ENCODE data around the gene CAMTA1. TPM values are rescaled to one million over a fixed set of nuclear protein-coding genes. Genes with fewer than 3 reads are reported as not detected.

CAMTA1 gene
- total RNA-seq, 1 donor from 2014 or later, result 77.6 TPM

DNA sequence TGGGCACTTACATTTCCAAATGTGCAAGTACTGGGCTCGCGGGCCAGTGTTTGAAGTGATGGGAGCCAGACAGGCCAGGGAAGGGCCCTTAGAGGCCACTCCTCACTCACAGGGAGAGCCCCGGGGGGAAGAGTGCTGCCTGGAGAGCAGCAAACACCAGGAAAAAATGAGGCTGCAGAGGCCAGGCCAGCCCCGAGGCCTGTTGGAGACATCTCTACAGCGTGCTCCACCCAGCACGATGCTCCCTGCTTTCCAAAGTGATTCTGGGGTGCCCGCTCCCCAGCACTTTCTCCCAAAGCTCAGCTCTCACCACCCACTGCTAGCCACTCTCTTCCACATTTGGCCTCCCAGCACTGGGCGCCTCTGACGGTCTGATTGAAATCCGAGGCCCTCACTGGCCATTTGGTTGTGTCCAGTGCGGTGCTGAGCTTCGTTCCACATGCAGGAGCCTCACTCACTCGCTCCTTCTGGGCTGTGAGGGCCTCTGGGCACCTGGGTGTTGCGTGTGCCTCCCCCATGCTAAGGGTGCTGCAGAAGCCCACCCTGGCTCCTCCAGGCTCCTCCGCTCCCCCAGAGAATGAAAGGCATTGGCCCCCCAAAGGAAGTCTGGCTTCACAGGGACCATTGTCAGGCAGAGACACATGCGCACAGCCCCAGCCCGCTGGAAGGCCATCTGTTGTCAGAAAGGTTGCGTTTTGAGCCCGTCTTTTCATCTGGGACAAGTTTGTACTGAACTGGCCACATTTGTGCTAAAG is 600.4 kb downstream of the CAMTA1 start:
- H3K79me2 ChIP-seq (ENCODE audit: insufficient read depth, low read length), result no peaks in the 10 kb centered on the region
- no peaks in the 10 kb centered on the region for H3K9me3 ChIP-seq (ENCODE audit: insufficient read depth, low read depth, low read length)
- H3K4me1 Mint-ChIP-seq (ENCODE audit: low read depth, unreplicated experiment), result peaks cover 13% of the 10 kb centered on the region
- no peak overlapping the region for H3K27ac Mint-ChIP-seq (ENCODE audit: unreplicated experiment)
- no peaks in the 10 kb centered on the region for H3K36me3 ChIP-seq (ENCODE audit: insufficient read depth, low read length)
- H2AFZ ChIP-seq (ENCODE audit: low read depth, low read length), result peak overlapping the region; percentile 85
- peak overlapping the region; percentile 50 for H3K9ac ChIP-seq (ENCODE audit: low read length)
- peaks cover 29% of the 10 kb centered on the region for H3K4me1 ChIP-seq (ENCODE audit: insufficient read depth, low read length)
- no peaks in the 10 kb centered on the region for H3K36me3 Mint-ChIP-seq (ENCODE audit: low read depth, unreplicated experiment)
- peaks cover 4% of the 10 kb centered on the region for H3K9me3 Mint-ChIP-seq (ENCODE audit: unreplicated experiment)
- peaks cover 15% of the 10 kb centered on the region for H3K27me3 Mint-ChIP-seq (ENCODE audit: low read depth, unreplicated experiment)
- no peaks in the 10 kb centered on the region for H4K20me1 ChIP-seq (ENCODE audit: insufficient read depth, low read length)
- TF ChIP-seq EZH2 (IDR thresholded peaks at IDR 0.05; ENCODE audit: insufficient read depth, low read length), result no peak
- TF ChIP-seq, protein P1, sequence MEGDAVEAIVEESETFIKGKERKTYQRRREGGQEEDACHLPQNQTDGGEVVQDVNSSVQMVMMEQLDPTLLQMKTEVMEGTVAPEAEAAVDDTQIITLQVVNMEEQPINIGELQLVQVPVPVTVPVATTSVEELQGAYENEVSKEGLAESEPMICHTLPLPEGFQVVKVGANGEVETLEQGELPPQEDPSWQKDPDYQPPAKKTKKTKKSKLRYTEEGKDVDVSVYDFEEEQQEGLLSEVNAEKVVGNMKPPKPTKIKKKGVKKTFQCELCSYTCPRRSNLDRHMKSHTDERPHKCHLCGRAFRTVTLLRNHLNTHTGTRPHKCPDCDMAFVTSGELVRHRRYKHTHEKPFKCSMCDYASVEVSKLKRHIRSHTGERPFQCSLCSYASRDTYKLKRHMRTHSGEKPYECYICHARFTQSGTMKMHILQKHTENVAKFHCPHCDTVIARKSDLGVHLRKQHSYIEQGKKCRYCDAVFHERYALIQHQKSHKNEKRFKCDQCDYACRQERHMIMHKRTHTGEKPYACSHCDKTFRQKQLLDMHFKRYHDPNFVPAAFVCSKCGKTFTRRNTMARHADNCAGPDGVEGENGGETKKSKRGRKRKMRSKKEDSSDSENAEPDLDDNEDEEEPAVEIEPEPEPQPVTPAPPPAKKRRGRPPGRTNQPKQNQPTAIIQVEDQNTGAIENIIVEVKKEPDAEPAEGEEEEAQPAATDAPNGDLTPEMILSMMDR (IDR thresholded peaks at IDR 0.05; ENCODE audit: insufficient read depth, low read depth, low read length), result no peak
- H3K4me3 Mint-ChIP-seq (ENCODE audit: unreplicated experiment), result no peak overlapping the region
- no peaks in the 10 kb centered on the region for H3K27me3 ChIP-seq (ENCODE audit: insufficient read depth, low read length)
- no peak for DNase-seq (ENCODE audit: low read depth)
- H3K4me2 ChIP-seq (ENCODE audit: low read length), result no peak overlapping the region
- H3K27ac ChIP-seq (ENCODE audit: low read depth, low read length), result peak overlapping the region; percentile 40
- H3K4me3 ChIP-seq (ENCODE audit: insufficient read depth, low read depth, low read length), result no peak overlapping the region
- FAIRE-seq, result no peak

DNA sequence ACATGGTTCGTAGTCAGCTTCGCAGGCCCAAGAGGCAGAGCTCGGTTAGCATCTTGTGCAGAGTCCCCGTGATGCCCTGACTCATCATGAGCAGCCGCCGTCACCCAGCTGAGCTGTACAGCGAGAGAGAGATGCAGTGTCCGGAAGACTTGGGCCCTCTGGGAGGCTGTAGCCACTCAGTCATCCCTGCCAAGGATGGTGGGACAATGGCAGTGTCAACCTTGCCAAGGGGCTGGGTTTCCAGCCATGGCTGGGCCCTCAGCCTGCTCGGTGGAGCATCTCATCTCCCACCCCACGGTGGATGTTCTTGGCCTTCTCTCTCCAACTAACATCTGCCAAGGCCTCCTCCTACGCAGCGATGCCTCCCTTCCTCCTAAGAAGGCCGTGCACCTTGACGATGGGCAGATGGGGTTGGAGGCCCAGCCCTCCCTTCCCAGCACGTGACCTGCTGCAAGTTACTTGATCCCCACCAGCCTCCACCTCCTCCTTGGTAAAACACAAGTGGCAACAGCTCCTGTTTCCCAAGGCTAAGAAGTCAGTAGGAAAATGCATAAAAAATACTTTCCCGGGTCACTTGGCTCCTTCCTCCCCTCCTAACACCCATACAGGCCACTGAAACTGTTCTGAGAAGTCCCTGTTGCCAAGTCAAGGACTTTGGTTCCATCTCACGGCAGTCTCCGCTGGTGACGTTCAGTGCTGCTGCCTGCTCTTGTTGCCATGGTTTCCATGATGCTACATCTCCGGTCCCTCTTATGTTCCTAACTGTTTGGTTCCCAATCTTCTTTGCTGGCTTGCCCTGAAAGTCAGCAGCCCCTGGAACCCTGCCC is 601.2 kb downstream of the CAMTA1 start:
- peaks cover 13% of the 10 kb centered on the region for H3K4me1 Mint-ChIP-seq (ENCODE audit: low read depth, unreplicated experiment)
- Histone ChIP-seq H3K9me3 (ENCODE audit: insufficient read depth, low read depth, low read length) (no peaks in the 10 kb centered on the region), H4K20me1 (ENCODE audit: insufficient read depth, low read length) (no peaks in the 10 kb centered on the region), H3K27ac (ENCODE audit: low read depth, low read length) (peak overlapping the region; percentile 40), H3K4me3 (ENCODE audit: insufficient read depth, low read depth, low read length) (no peak overlapping the region), H3K27me3 (ENCODE audit: insufficient read depth, low read length) (no peaks in the 10 kb centered on the region), H3K36me3 (ENCODE audit: insufficient read depth, low read length) (no peaks in the 10 kb centered on the region), H3K9ac (ENCODE audit: low read length) (peak overlapping the region; percentile 50), H2AFZ (ENCODE audit: low read depth, low read length) (peak overlapping the region; percentile 85), H3K4me2 (ENCODE audit: low read length) (no peak overlapping the region), H3K79me2 (ENCODE audit: insufficient read depth, low read length) (no peaks in the 10 kb centered on the region), H3K4me1 (ENCODE audit: insufficient read depth, low read length) (peaks cover 29% of the 10 kb centered on the region)
- H3K27me3 Mint-ChIP-seq (ENCODE audit: low read depth, unreplicated experiment), result peaks cover 15% of the 10 kb centered on the region
- FAIRE-seq (no peak), DNase-seq (ENCODE audit: low read depth) (peak; percentile 78)
- no peak for TF ChIP-seq EZH2 (IDR thresholded peaks at IDR 0.05; ENCODE audit: insufficient read depth, low read length)
- peaks cover 4% of the 10 kb centered on the region for H3K9me3 Mint-ChIP-seq (ENCODE audit: unreplicated experiment)
- no peaks in the 10 kb centered on the region for H3K36me3 Mint-ChIP-seq (ENCODE audit: low read depth, unreplicated experiment)
- no peak overlapping the region for H3K27ac Mint-ChIP-seq (ENCODE audit: unreplicated experiment)
- H3K4me3 Mint-ChIP-seq (ENCODE audit: unreplicated experiment), result no peak overlapping the region

DNA sequence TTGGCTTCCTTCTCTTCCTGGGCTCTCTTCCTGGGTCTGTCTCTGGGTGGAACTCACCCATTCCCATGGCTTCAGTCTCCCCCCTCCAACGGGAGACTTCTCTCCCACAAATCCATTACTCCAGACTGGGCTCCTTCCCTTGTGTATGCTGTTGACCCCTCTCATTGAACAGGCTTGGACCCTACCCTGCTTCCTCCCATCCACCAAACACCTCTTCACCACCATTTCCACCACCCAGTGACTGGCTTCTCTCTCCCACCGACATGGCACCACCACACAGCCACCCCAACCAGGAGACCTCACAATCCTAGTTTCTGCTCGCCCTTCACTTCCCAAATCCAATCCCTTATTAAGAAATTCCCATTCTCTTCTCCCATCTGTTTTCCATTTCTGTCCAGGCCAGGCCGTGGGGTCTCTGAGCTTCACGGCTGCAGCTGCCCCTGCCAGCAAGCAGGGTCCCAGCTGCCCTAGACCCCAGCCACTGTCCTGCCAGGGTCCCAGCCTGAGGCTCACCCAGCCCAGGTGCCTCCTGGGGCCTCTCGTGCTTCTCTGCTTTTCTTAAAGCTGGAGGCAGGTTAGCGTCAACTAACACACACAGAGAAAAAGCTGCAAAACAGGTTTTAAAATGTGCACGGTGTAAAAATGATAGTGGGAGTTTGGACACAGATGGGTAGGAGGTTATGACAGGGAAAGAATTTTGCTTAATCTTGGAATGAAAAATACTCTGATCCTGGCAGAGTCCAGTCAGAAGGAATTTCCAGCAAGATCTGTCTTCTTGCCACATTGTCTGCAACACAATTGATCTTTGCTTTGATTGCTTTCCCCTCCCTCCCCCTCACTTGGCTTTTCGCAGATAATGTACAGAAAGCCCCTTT is 602.0 kb downstream of the CAMTA1 start:
- Histone ChIP-seq H3K79me2 (ENCODE audit: insufficient read depth, low read length) (no peaks in the 10 kb centered on the region), H3K9me3 (ENCODE audit: insufficient read depth, low read depth, low read length) (no peaks in the 10 kb centered on the region), H2AFZ (ENCODE audit: low read depth, low read length) (no peak overlapping the region), H3K9ac (ENCODE audit: low read length) (no peak overlapping the region), H3K27me3 (ENCODE audit: insufficient read depth, low read length) (no peaks in the 10 kb centered on the region), H3K4me1 (ENCODE audit: insufficient read depth, low read length) (peaks cover 29% of the 10 kb centered on the region), H3K36me3 (ENCODE audit: insufficient read depth, low read length) (no peaks in the 10 kb centered on the region), H4K20me1 (ENCODE audit: insufficient read depth, low read length) (no peaks in the 10 kb centered on the region), H3K4me2 (ENCODE audit: low read length) (no peak overlapping the region), H3K27ac (ENCODE audit: low read depth, low read length) (no peak overlapping the region), H3K4me3 (ENCODE audit: insufficient read depth, low read depth, low read length) (no peak overlapping the region)
- TF ChIP-seq, protein P1 (IDR thresholded peaks at IDR 0.05; ENCODE audit: insufficient read depth, low read depth, low read length), result no peak
- TF ChIP-seq EZH2 (IDR thresholded peaks at IDR 0.05; ENCODE audit: insufficient read depth, low read length), result no peak
- FAIRE-seq, result no peak
- peak; percentile 39 for DNase-seq (ENCODE audit: low read depth)
- H3K4me3 Mint-ChIP-seq (ENCODE audit: unreplicated experiment), result no peak overlapping the region
- H3K27me3 Mint-ChIP-seq (ENCODE audit: low read depth, unreplicated experiment), result peaks cover 15% of the 10 kb centered on the region
- no peaks in the 10 kb centered on the region for H3K36me3 Mint-ChIP-seq (ENCODE audit: low read depth, unreplicated experiment)
- H3K27ac Mint-ChIP-seq (ENCODE audit: unreplicated experiment), result no peak overlapping the region
- H3K9me3 Mint-ChIP-seq (ENCODE audit: unreplicated experiment), result peaks cover 4% of the 10 kb centered on the region
- H3K4me1 Mint-ChIP-seq (ENCODE audit: low read depth, unreplicated experiment), result peaks cover 13% of the 10 kb centered on the region

All from astrocyte (in vitro differentiated cells and primary cell).